GM19372 (cell line): ENCODE data around the gene SORCS1.
"Not testable (repeated sequence)": the region's sequence is repeated elsewhere in the genome, so short reads cannot be mapped to it uniquely, and the experiment has no call there.

Experiments used
- ATAC-seq: cut with Tn5 transposase; IDR thresholded peaks from one replicate; pipeline ENCODE4 v1.9.1; 2021; ENCODE audit warnings: mild to moderate bottlenecking, low read depth, moderate library complexity; ENCODE audit not compliant: unreplicated experiment

The SORCS1 gene

GRCh38 chr10:106956216-106956915 lies 208.1 kb downstream of the SORCS1 start:
- no peak for ATAC-seq

GRCh38 chr10:106955133-106955532 lies 209.4 kb downstream of the SORCS1 start:
- no peak for ATAC-seq

GRCh38 chr10:106952033-106952432 lies 212.5 kb downstream of the SORCS1 start:
- ATAC-seq, result no peak

- ATAC-seq, result no peak
These were observed 214.6 kb downstream of the SORCS1 start for GRCh38 chr10:106949680-106950478.

- peak; percentile 52 for ATAC-seq
These were observed 216.9 kb downstream of the SORCS1 start for GRCh38 chr10:106947643-106948042.

- ATAC-seq, result no peak
These were observed 222.4 kb downstream of the SORCS1 start for GRCh38 chr10:106942035-106942662.

- ATAC-seq, result no peak
These were observed 223.0 kb downstream of the SORCS1 start for GRCh38 chr10:106941297-106942034.

GRCh38 chr10:106938513-106938912 lies 226.0 kb downstream of the SORCS1 start:
- no peak for ATAC-seq

GRCh38 chr10:106935978-106936451 lies 228.5 kb downstream of the SORCS1 start:
- ATAC-seq, result peak; percentile 56

- ATAC-seq, result no peak
These were observed 232.7 kb downstream of the SORCS1 start for GRCh38 chr10:106931853-106932249.

- peak; percentile 63 for ATAC-seq
These were observed 233.2 kb downstream of the SORCS1 start for GRCh38 chr10:106931159-106931852.

- no peak for ATAC-seq
These were observed 233.8 kb downstream of the SORCS1 start for GRCh38 chr10:106930751-106931150.

GRCh38 chr10:106929291-106929895 lies 235.1 kb downstream of the SORCS1 start:
- no peak for ATAC-seq

GRCh38 chr10:106928151-106928550 lies 236.4 kb downstream of the SORCS1 start:
- not testable (repeated sequence) for ATAC-seq

- ATAC-seq, result no peak
These were observed 239.3 kb downstream of the SORCS1 start for GRCh38 chr10:106925191-106925590.

GRCh38 chr10:106920538-106920937 lies 244.0 kb downstream of the SORCS1 start:
- ATAC-seq, result no peak

- ATAC-seq, result peak; percentile 80
These were observed 244.6 kb downstream of the SORCS1 start for GRCh38 chr10:106919871-106920282.

- ATAC-seq, result no peak
These were observed 247.0 kb downstream of the SORCS1 start for GRCh38 chr10:106917452-106918055.

- no peak for ATAC-seq
These were observed 250.5 kb downstream of the SORCS1 start for GRCh38 chr10:106914016-106914415.
